Activated CD4-positive, CD25-positive, alpha-beta regulatory T cell (primary cell): Measurements from ENCODE around the gene QPCT.
"Not testable (repeated sequence)": the region's sequence is repeated elsewhere in the genome, so short reads cannot be mapped to it uniquely, and the experiment has no call there.

ENCODE experiments used
- DNase-seq, 4 experiments: peaks; one replicate each; lab custom pipeline; 2025; lab: John Stamatoyannopoulos, UW

QPCT gene

DNA sequence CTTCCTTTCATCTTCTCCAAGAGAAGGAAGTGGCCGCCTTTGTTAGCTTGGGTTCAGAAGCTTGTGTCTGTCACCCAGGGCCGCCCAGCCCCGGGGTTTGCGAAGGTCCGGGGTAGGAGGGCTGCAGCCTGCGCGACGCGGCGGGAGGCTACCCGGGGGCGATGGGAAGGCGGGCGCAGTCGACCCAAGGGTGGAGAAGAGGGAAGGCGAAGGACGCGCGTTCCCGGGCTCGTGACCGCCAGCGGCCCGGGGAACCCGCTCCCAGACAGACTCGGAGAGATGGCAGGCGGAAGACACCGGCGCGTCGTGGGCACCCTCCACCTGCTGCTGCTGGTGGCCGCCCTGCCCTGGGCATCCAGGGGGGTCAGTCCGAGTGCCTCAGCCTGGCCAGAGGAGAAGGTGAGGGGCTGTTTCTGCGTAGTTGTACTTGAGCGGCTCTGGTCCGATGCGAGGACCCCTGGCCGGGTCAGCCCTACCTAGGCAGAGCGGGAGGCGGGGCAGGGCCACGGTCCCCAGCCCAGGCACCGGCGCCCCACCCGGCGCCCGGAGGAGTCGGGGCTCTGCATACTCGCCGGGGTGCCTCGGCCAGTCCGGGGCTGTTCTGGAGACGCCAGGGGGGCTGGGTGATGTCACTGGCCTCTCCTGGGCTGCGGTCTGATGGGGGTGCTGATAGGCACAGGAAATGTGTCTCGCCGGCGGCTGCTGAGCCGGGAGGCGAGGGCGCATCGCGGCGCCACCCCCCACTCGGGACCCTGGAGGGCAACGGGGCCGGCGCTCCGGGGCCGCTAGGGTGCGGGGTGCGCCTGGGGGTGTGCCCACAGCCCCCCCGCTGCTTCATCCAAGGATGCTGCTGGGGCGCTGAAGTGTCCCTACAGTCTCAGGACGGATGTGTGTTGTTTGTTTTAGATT lies at the start of gene QPCT:
TSS of gene QPCT (plus strand) at position 178 of the 909 bp plus-strand sequence. CDS start at position 280, 102 bp downstream.
- DNase-seq: peak in 3 of 4 experiments; percentile 7 to 34 (median 9)

DNA sequence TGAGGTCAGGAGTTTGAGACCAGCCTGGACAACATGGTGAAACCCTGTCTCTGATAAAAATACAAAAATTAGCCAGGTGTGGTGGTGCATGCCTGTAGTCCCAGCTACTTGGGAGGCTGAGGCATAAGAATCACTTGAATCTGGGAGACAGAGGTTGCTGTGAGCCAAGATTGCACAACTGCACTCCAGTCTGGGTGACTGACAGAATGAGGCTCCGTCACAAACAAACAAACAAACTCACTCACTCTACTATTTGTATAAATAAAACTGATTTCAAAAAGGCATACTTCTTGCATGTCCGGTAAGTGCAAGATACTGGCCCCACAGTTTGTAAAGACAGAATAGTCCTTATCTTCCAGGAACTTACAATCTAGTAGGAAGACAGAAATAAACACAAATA lies 49.6 kb upstream of the QPCT start:
- not testable (repeated sequence) for DNase-seq

DNA sequence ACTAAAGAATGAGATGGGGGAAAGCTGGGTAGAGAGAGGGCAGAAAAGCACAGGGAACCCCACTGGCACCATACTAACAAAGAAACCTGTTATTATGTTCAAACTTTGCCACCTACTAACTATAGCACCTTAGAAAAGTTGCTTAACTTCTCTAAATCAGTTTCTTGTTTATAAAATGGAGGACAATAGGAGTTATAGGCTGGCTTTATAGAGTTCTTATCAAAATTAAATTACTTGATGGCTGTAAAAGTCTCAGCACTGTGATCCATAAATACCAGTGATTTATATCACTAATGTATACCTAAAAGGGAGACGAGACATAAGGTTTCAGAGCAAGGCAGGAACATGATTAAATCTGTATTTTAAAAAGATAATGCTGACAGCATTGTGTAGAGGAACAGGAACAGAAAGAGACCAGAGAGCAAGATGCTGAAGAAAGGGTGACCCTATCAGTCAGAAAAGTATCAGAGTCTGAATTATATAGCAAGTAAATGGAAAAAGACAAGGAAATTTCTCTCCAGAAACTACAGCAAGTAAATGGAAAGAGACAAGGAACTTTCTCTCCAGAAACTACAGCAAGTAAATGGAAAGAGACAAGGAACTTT lies 48.9 kb upstream of the QPCT start:
- no peak for DNase-seq

DNA sequence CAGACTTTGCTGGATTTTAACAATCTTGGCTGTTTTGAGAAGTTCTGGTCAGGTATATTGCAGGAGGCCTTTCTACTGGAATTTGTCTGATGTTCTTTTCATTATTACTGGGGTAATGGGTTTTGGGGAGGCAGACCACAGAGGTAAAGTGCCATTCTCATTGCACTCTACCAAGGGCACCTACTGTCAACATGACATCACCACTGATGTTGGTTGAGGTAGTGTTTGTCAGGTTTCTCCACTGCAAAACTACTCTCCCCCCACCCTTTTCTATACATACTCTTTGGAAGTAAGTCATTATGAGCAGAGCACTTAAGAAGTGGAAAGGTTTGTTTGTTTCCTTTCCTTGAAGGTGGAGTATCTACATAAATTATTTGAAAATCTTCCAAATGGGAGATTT lies 46.8 kb upstream of the QPCT start:
- no peak for DNase-seq

DNA sequence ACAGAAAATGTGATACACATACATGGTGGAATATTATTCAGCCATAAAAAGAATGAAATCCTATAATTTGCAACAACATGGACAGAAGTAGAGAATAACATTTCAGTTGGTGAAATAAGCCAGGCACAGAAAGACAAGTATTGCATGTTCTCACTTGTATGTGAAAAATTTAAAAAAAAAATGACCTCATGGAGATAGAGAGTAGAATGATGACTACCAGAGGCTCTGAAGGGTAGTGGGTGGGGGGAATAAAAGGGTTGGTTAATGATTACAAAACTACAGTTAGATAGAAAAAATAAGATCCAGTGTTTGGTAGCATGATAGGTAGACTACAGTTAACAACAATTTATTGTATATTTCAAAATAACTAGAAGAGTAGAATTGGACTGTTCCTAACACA lies 44.3 kb upstream of the QPCT start:
- DNase-seq: no peak

DNA sequence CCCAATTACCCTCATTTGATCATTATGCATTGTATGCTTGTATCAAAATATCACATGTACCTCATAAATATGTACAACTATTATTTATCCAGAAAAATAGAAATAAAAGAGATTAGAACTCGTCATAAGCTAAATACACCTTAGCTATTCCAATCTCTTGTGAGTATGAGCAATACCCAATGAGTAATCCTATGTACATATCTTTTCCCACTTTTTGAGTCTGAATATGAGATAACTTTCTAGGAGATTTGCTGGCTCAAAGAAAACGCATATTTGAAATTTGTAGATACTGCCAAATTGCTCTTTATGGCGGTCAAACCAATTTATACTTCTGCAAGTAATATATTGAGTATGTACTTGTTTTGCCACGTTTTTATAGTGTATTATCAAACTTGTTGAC lies 43.9 kb upstream of the QPCT start:
- no peak for DNase-seq

DNA sequence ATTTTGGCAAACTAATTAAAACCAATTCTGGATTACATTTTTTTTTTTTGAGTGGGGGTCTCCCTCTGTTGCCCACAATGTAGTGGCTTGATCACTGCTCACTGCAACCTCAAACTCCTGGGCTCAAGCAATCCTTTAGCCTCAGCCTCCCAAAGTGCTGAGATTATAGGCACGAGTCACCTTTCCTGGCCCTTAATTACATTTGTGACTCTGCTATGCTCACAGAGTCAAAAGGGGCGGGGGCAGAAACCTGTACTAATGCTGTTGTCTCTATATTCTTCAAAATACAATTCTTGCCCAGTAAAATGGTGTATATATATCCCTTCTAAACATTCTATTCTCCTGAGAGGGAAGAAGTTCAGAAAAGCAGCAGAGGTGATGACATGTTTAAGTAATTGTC lies 43.0 kb upstream of the QPCT start:
- no peak for DNase-seq

DNA sequence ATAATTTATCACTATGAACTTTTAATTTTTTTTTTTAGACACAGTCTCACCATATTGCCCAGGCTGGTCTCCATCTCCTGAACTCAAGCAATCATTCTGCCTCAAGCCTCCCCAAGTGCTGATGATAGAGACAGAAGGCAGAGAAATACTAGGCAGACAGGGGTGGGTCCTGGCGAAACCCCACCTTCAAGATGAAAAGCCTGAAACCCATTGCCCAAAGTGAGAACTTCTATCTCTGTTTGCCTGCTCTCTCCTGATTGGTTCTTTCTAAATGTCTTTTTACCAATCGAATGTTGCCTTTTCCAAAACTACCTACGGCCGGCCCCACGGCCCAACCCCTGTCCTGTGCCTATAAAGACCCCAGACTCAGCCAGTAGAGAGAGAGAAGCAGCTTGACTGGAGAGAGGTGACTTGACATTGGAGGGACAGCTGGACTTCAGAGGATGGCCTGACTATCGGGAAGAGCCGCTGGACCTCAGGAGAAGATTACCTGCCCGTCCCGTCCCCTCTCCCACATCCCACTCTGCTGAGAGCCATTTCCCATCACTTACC lies 41.7 kb upstream of the QPCT start:
- DNase-seq: no peak

DNA sequence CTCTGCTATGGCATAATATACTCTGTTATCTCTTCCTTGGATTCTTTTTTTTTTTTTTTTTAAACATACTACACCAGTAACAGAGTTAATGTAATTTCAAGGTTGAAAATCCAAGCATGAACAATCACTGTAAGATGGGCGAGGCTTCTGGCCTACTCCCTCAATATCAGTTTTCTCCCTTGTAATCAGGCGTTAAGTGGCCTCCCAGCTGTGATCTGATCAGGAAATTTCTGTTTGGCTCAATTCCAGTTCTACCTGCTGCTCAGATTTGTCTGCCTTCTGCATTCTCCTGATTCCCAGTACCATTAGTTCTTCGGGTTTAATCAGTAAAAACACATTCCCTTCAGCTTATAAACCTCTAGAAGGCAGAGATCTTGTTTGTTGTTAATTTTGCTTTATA lies 38.4 kb upstream of the QPCT start:
- no peak for DNase-seq

DNA sequence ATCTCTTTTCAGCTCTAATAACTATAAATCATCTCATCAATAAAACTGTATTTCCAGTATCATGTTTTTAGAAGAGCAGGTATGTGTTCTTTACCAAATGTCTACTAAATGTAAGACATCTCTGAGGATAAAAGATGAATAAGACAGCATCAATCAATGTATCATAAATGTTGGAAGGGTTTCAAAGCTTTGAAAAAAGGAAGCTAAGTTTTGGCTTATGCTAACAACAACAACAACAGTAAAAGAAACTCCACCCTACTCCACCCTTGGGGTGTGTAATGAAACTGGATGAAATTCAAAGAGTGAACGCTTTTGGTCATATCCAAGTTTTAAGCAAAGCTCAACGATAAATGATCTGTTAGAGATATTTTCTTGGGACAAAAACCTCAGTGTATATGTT lies 36.9 kb upstream of the QPCT start:
- DNase-seq: no peak

DNA sequence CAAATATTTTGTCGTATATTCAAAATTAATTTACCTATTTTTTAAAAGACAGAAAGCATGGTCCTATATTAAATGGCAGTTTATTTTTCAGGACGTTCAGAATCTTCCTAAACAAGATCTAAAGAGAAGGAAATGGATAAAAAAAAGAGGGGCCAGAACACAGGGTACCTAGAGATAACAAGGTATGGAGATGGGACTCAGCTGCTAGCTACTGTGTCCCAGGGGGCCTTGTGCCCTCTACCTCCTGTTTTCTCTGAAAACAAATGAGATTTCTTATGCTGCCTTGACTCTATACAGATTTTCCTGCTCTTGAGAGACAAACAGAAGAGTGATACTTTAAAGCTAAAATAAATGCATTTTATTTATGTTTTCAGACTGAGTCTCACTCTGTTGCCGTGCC lies 29.1 kb upstream of the QPCT start:
- no peak for DNase-seq

DNA sequence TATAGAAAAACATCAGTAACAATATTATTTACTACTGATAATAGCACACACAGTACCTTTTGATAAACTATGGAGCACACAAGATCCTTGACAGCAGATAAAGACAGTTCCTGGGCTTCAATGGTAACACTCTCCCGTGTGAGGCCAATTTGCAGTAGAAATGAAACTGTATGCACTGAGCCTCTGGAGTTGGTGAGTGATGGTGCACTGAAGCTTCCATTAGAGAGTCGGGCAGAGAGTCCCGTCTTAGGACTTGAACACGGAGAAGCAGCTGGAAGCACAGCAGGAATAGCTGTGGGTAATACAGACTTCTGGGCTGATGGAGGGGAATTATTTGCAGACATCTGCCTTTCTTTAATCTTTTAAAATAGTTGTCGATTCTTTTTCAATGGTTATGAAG lies 28.2 kb upstream of the QPCT start:
- no peak for DNase-seq

DNA sequence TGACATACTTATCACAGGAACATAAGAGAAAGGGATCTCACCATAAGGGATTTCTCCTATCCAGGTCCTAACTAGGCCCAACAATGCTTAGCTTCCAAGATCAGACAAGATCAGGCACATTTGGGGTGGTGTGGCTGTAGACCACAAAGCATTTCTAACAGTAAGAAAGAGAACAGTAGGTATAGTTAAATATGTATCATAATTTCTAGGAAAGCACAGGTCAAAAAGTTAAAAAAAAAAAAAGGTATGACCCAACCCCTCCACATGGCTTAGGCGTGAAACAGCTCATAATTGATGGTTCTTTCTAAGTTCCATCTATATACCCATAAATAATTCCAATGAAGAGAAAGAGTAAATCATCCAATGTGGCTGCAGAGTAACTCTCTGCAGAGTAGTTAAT lies 26.7 kb upstream of the QPCT start:
- DNase-seq: no peak

DNA sequence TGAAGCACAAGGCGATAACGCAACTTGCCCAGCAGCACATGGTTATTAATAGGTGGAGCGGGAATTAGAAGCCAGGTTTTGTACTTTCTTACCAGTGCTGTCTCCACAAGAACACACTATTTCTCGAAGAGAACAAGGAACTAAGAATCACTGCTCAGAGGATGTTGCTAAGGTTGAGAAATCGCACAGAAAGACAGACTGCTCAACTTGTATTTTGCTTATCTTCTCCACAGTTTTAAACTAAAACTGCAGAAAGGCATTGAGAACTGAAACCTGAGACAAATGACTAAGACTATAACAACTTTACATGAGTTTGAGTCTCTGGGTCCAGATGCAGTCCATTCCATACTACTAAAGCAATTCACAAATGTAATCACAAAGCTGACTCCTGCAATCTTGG lies 26.0 kb upstream of the QPCT start:
- DNase-seq: no peak

DNA sequence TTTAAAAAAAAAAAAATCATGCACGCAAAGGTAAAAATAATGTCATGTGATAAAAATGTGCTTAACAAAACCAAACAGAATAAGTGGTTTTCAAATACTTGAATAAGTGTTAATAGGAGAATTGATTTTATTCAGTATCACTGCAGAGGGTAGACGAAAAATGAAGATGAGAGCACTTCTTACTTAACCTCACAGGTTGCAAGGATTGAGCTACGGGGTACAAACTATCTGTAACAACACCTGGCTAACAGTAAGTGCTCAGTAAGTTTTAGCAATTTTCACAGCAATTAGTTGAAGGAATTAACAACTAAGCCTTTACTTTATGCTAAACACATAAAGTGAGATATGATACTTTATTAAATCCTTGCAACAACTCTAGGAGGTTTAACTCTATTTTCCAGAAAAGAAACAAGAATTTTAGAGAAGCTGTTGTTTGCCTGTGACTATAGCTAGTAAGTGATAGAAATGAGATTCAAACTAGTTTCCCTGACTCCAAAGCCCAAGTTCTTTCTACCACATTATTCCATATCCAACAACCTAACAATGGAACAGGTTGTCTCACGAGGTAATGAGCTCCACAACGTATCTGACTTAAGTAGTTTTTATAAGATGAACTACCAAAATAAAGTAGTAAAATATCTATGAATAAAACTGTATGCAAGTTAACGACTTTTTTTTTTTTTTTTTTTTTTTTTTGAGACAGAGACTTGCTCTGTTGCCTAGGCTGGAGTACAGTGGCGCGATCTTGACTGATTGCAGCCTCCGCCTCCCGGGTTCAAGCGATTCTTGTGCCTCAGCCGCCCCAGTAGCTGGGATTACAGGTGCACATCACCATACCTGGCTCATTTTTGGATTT lies 24.4 kb upstream of the QPCT start:
- DNase-seq: no peak

DNA sequence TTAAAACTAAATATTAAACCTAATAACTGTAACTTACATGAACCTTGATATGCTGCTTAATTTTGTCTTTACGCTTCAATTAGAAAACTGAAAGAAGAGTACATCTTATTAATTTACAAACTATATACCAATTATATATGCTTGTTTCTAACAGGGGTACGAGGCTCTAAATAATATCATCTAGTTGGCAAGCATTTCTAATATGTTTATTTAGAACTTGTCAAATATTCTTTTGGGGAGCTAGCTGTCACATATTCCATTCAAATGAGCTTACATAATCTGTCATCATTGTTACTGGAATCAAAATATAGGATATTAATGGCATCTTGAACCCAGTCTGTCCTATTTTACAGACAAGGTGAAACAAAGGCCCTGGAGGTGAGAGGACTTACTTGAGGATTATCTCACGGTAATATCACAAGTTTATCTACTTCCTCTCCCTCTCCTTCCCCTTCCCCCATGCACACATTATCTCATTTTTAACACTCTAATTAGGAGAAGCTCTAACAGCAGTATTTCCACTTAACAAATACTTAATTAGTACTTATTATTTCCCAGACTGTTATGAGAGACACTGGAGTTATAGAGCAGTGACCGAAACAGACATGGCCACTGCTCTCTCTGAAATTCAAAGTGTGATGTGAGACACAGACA lies 23.3 kb upstream of the QPCT start:
- no peak for DNase-seq

DNA sequence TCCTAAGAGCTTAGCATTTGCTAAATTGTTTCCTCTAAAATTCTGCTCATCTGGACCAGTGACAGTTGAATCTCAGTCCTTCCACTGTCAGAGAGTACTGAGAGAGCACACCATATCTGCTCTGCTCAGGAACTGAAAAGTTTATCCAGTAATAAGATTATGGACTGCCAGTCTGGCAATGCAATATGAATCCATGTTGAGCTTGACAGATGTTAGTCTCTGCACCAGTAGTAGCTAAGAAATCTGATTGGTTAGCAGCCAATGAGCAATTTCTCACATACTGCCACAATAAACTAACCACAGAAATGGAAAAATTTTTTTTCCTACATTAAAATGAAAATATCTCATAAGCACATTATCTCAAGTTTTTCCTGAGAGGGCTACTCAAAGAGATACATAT lies 22.1 kb upstream of the QPCT start:
- no peak for DNase-seq

DNA sequence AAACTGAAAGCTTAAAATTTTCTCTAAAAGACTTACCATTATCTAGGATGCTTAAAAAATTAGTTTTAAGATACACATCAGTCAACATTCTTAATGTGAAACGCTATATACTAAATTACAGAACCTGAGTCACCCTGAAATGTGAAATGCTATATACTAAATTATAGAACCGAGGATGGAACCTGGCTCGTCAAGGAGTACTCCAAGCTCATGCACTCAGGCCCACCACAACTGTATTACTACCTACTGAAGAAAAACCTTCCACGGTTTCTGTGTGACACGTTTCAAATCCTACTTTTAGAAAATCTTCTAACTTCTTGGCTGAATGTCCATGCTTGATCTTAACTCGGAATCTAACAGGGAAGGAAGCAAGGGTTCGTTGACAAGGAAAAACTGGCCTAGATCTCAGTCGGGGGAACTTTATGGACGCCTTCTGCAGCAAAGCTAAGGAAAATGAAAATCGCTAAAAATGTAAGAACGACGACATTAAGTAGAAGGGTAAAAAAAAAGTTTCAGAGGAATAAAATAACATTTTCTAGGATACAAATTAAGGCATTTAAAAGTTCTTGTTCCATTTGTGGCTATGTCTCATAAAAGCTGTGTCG lies 21.2 kb upstream of the QPCT start:
- DNase-seq: no peak

DNA sequence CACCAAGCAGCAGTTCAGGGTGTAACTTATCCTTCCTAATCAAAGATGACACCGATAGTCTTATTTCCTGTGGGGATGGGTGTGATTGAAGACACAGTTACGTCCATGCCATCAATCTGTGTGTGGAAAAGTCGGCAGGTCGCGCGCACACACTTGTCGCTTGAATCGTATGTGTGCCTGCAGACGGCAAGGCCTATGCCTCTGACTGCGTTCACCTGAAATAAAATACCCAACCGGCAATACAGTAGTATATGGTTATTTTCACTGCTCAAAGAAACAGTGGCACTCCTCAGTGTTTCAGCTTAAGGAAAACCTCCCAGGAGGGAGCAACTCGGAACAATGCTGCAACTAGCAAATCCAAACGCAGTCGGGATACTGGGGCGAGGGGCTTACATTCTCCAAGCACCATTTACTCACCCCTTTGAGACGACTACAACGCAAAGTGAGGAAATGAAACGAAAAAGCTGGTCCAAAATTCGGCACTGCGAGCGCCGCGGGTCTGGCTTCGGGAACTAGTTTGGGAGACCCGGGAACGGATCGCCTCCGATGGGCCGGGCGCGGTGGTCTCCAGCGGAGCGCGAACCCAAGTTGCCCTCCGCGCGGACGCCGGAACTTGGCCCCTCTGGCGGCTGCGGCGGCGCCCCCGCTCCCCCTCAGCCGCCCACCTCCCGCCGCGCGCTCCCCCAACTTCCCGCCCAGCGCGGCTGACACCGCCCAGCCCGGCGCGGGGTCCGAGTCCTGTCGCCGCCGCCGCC lies 20.5 kb upstream of the QPCT start:
- peak in 1 of 4 experiments; percentile 25 for DNase-seq

DNA sequence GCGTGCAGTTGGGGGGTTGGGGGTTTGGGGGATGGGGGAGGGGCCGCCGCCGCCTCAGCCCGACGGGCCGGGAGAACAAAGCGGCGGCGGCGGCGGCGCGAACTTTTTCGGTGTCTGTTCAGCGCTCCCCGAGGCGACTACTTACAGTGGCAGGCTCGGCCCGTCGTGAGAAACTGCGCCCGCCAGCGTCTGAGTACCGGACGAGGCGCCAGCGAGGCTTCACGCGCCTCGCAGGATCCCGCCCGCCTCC lies 20.0 kb upstream of the QPCT start:
- DNase-seq: peak in 2 of 4 experiments; percentile 56 to 59
